Measurements from ENCODE around the gene PGM1.

GRCh38 chr1:63593303-63593885 is at the start of gene PGM1:
- TF ChIP-seq CTCF (IDR thresholded peaks at IDR 0.05) (no peak), ZBTB33 (IDR thresholded peaks at IDR 0.05; ENCODE audit: borderline replicate concordance, low read depth) (no peak)
